GM12878 (cell line): Measurements from ENCODE around the gene DNAH9. TPM values are rescaled to one million over a fixed set of nuclear protein-coding genes. Genes with fewer than 3 reads are reported as not detected.

Experiments
- ATAC-seq: fragments of 200-7000 bp; cut with Tn5 transposase; 3 replicates; pipeline ENCODE4 v1.9.1; 2020; ENCODE audit warnings: mild to moderate bottlenecking, moderate library complexity
- BruUV-seq: library from RNA; stranded (reverse); fragments of 400-500 nt; replicated peaks from 2 replicates; lab custom pipeline; 2021; lab: Mats Ljungman, UMichigan
- CTCF ChIA-PET: fragments of 300-600 bp; sonication (Branson Sonifier 250); formaldehyde crosslinking; extraction: SDS; loops from one replicate; lab custom pipeline; 2021; ENCODE audit warnings: inconsistent platforms; lab: Yijun Ruan, JAX
- POLR2A ChIA-PET: fragments of 350-600 bp; formaldehyde crosslinking; extraction: SDS; loops from one replicate; lab custom pipeline; 2021; ENCODE audit warnings: inconsistent platforms; lab: Charles Lee
- RAD21 ChIA-PET: fragments of 300-600 bp; sonication (Branson Sonifier 250); formaldehyde crosslinking; loops from one replicate; lab custom pipeline; 2023; ENCODE audit warnings: antibody characterized with exemption; ENCODE audit not compliant: unreplicated experiment; lab: Charles Lee
- SMC1A ChIA-PET: fragments of 300-600 bp; sonication (Branson Sonifier 250); formaldehyde crosslinking; loops from one replicate; lab custom pipeline; 2023; ENCODE audit not compliant: unreplicated experiment, uncharacterized antibody; lab: Charles Lee
- DNase-seq: peaks from one replicate; pipeline ENCODE4 v3.0.0-alpha.2; 2011; ENCODE audit warnings: low read depth, low spot score
- FAIRE-seq: peaks from 3 replicates; lab custom pipeline; 2011; peaks lifted over from hg19 to GRCh38; lab: Jason Lieb, UNC
- H2AFZ ChIP-seq: 2 replicates; pipeline ENCODE4 v1.6.0; 2011; ENCODE audit warnings: low read depth, low read length, control low read depth; ENCODE audit not compliant: control insufficient read depth
- H3K27ac ChIP-seq: 2 replicates; pipeline ENCODE4 v1.5.1; 2011; ENCODE audit warnings: control low read depth; ENCODE audit not compliant: control insufficient read depth, insufficient read depth
- H3K27me3 ChIP-seq, 2 experiments: replicated peaks in 1 of 2; 2 replicates each; pipeline versions ENCODE4 v1.6.0 to v1.6.1; 2011; ENCODE audit warnings: low read length in 1 of 2; ENCODE audit not compliant: control insufficient read depth in 2 of 2, insufficient read depth in 2 of 2
- H3K36me3 ChIP-seq, 2 experiments: 2 replicates each; pipeline ENCODE4 v1.5.1; 2011; ENCODE audit warnings: low read length in 1 of 2; ENCODE audit not compliant: control insufficient read depth in 2 of 2, insufficient read depth in 2 of 2
- H3K4me1 ChIP-seq: 2 replicates; pipeline ENCODE4 v1.6.1; 2011; ENCODE audit warnings: mild to moderate bottlenecking, low read length, moderate library complexity, mixed read lengths; ENCODE audit not compliant: control insufficient read depth, insufficient read depth
- H3K4me2 ChIP-seq: 2 replicates; pipeline ENCODE4 v1.6.0; 2011; ENCODE audit warnings: control low read depth; ENCODE audit not compliant: control insufficient read depth, insufficient read depth
- H3K4me3 ChIP-seq: fragments of 200-600 bp; sonication (generic); 2 replicates; pipeline ENCODE4 v1.5.1; 2016
- H3K79me2 ChIP-seq: 2 replicates; pipeline ENCODE4 v1.6.0; 2011; ENCODE audit warnings: low read length; ENCODE audit not compliant: control insufficient read depth, insufficient read depth
- H3K9ac ChIP-seq: 2 replicates; pipeline ENCODE4 v1.8.0; 2011; ENCODE audit warnings: low read length, control low read depth, mixed read lengths; ENCODE audit not compliant: control insufficient read depth, insufficient read depth
- H3K9me3 ChIP-seq: replicated peaks from 3 replicates; pipeline ENCODE4 v1.5.1; 2011; ENCODE audit warnings: mild to moderate bottlenecking, low read length; ENCODE audit not compliant: control insufficient read depth, insufficient read depth
- H4K20me1 ChIP-seq: 2 replicates; pipeline ENCODE4 v1.6.0; 2011; ENCODE audit not compliant: control insufficient read depth, insufficient read depth
- BACH1 ChIP-seq: fragments of 450-650 bp; IDR thresholded peaks from 2 replicates; pipeline ENCODE4 v1.6.1; 2017; ENCODE audit warnings: mild to moderate bottlenecking, borderline replicate concordance
- CHD1 ChIP-seq: IDR thresholded peaks from 2 replicates; pipeline ENCODE4 v1.6.1; 2012; ENCODE audit warnings: low read depth, low read length, improper control_type of control experiment
- EZH2 ChIP-seq: IDR thresholded peaks from 2 replicates; pipeline ENCODE4 v1.6.1; 2012; ENCODE audit warnings: low read depth, mild to moderate bottlenecking, control low read depth, inconsistent platforms, low read length, borderline replicate concordance; ENCODE audit not compliant: control insufficient read depth
- GATAD2B ChIP-seq: fragments of 450-650 bp; conservative IDR thresholded peaks from 2 replicates; pipeline ENCODE4 v1.6.1; 2017; ENCODE audit warnings: low read depth, mild to moderate bottlenecking, moderate library complexity
- IRF3 ChIP-seq: fragments of 450-650 bp; IDR thresholded peaks from 2 replicates; pipeline ENCODE4 v1.6.1; 2014; ENCODE audit warnings: mild to moderate bottlenecking
- JUND ChIP-seq: IDR thresholded peaks from 2 replicates; pipeline ENCODE4 v1.6.1; 2012; ENCODE audit warnings: low read depth, mild to moderate bottlenecking, low read length, improper control_type of control experiment, moderate library complexity
- PAX5 ChIP-seq: IDR thresholded peaks from 2 replicates; pipeline ENCODE4 v1.6.1; 2011; ENCODE audit warnings: low read depth, low read length, borderline replicate concordance
- SREBF1 ChIP-seq: IDR thresholded peaks from 2 replicates; pipeline ENCODE4 v1.6.1; 2012; ENCODE audit warnings: mild to moderate bottlenecking, low read length
- ZNF24 ChIP-seq: fragments of 450-650 bp; IDR thresholded peaks from 2 replicates; pipeline ENCODE4 v1.6.1; 2017; ENCODE audit warnings: antibody characterized with exemption, mild to moderate bottlenecking
- WGBS: methylation state at CpG from one replicate; pipeline ENCODE4 v1.1.6; 2016; ENCODE audit warnings: low lambda C conversion rate; ENCODE audit not compliant: insufficient replicate concordance, insufficient coverage; ENCODE audit errors: missing lambda C conversion rate; 5-methylcytosine and 5-hydroxymethylcytosine counted together
- in situ Hi-C: fragments of 300-500 bp; cut with MboI; formaldehyde crosslinking; loops from 9 replicates; pipeline ENCODE4 v1.14.3; 2018; ENCODE audit warnings: mixed read lengths
- intact Hi-C: fragments of 100-400 bp; cut with micrococcal nuclease; formaldehyde crosslinking; loops from one replicate; pipeline ENCODE4 v1.14.2; 2022; ENCODE audit not compliant: unreplicated experiment
- polyA plus RNA-seq, 11 experiments: library from polyadenylated mRNA; depleted of rRNA in 4 of 11; unstranded in 6 of 11; stranded (reverse) in 5 of 11; fragments of >200 nt; fragmentation: Nextera tagmentation in 4 of 11; fragmentation: Illumina TruSeq in 1 of 11; extraction: Ambion mirVana in 4 of 11; extraction: Trizol in 1 of 11; gene quantifications; 1 replicate in 1 of 11; 2 replicates in 10 of 11; pipeline versions ENCODE4 v1.2.1 to v1.2.3, GENCODE V29; 2011 to 2016; ENCODE audit warnings: inconsistent platforms in 2 of 11, missing spikeins in 2 of 11, low read depth in 1 of 11
- total RNA-seq, 4 experiments: library from RNA; depleted of rRNA in 3 of 4; stranded (reverse); fragments of >200 nt in 3 of 4; fragmentation: Illumina TruSeq in 1 of 4; extraction: Trizol in 1 of 4; gene quantifications; 2 replicates each; pipeline versions ENCODE4 v1.2.1 to v1.2.3, GENCODE V29; 2013 to 2021
- TF ChIP-seq, protein P1 (sequence below): IDR thresholded peaks from 2 replicates; pipeline ENCODE4 v1.6.1; 2011; ENCODE audit warnings: low read depth, mild to moderate bottlenecking, low read length, moderate library complexity, borderline replicate concordance; ENCODE audit errors: extremely low read depth

The DNAH9 gene
- total and polyA plus RNA-seq, 10 of the 15 experiments (the other 5 are each of a cell fraction or from before 2014, with no cell fraction given), result 0.10 to 0.40 (median 0.19) TPM; not detected in 7

DNA sequence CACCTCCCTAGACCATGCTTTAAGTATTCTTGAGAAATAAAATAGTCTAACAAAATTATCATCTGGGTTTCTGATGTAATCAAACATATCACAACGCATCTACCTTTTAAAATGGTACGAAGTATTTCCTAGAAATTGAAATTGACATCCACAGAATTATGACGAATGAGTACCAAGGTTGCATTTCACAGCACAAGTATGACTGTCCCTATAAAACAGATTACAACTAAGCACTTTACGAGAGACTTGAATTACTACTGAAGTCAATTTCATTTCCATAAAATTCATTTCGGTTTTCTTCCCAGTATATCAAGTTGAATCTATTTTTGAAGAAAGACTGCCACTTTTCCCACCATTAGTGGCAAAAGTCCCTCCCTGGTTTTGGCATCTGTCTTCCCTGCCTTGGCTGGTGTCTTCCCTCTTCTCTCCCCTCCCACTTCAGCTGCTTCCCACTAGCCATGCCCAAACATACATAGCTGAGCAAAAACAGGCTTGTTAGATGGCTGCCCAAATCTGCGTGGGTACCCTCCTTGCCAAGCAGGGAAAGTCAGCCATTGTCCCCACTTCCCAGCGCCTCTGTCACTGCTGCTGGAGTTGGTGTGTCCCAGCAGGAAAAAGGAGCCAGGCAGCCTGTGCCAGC is 29.2 kb downstream of the DNAH9 start:
- Histone ChIP-seq H3K4me1 (no peaks in the 10 kb centered on the region), H3K79me2 (no peaks in the 10 kb centered on the region), H3K9me3 (no peaks in the 10 kb centered on the region), H2AFZ (no peak overlapping the region), H3K4me3 (no peak overlapping the region), H4K20me1 (no peaks in the 10 kb centered on the region), H3K36me3 (no peaks in the 10 kb centered on the region), H3K4me2 (no peak overlapping the region), H3K27ac (no peak overlapping the region), H3K27me3 (no peaks in the 10 kb centered on the region), H3K9ac (no peak overlapping the region)
- RAD21 ChIA-PET, result no interaction called here
- DNase-seq, result no peak
- TF ChIP-seq, protein P1, sequence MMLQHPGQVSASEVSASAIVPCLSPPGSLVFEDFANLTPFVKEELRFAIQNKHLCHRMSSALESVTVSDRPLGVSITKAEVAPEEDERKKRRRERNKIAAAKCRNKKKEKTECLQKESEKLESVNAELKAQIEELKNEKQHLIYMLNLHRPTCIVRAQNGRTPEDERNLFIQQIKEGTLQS, result no peak
- TF ChIP-seq BACH1 (no peak), IRF3 (no peak), JUND (no peak), ZNF24 (no peak), SREBF1 (no peak), GATAD2B (no peak), PAX5 (no peak), EZH2 (no peak), CHD1 (no peak)
- CTCF ChIA-PET, result interaction anchor here (1.6 kb wide), 1 partner anchor 17 kb away, joined by 3 read pairs; no protein-coding TSS in a partner anchor
- ATAC-seq, result no peak
- in situ Hi-C loops (loop anchor here (25.0 kb wide), 2 partner anchors 740 to 990 kb away; no protein-coding TSS in a partner anchor), intact Hi-C loops (no loop called here)
- SMC1A ChIA-PET, result no interaction called here
- no TSS peak for BruUV-seq
- no peak for FAIRE-seq
- WGBS, result 3% methylated on average over 7 of the region's 7 CpGs
- POLR2A ChIA-PET, result no interaction called here
